ENCODE measurements around the gene CACNA2D2.

DNA sequence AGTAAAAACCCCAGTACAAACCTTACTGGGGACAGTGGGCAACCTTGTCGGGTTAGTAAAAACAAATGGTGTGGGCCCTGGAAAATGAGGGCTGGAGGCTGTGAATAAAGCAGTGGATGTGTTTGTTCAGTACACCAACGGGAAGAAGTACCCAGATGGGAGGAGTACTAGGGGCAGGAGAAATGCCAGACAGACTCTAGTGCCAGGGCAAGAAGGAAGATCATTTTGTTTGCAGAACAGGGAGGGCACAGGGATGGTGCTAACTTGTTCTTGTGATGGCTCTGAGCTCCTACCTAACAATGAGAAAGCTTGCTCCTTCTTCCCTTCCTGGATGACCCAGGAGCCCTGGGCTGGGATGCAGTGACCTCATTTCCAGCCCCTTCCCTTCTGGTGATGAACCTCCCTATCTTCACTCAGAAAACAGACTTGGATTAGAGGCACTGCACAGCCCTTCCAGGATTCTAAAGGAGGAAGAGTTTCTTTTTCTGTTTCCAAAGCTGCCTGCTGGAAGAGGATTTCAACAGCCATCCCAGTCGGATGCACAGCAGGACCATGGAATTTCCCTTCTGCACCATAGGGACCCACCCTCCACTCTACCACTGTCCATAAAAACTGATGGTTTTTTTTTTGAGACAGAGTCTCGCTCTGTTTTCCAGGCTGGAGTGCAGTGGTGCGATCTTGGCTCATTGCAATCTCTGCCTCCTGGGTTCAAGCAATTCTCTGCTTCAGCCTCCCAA, 168.9 kb downstream of the CACNA2D2 start:
- TF ChIP-seq, protein P1, sequence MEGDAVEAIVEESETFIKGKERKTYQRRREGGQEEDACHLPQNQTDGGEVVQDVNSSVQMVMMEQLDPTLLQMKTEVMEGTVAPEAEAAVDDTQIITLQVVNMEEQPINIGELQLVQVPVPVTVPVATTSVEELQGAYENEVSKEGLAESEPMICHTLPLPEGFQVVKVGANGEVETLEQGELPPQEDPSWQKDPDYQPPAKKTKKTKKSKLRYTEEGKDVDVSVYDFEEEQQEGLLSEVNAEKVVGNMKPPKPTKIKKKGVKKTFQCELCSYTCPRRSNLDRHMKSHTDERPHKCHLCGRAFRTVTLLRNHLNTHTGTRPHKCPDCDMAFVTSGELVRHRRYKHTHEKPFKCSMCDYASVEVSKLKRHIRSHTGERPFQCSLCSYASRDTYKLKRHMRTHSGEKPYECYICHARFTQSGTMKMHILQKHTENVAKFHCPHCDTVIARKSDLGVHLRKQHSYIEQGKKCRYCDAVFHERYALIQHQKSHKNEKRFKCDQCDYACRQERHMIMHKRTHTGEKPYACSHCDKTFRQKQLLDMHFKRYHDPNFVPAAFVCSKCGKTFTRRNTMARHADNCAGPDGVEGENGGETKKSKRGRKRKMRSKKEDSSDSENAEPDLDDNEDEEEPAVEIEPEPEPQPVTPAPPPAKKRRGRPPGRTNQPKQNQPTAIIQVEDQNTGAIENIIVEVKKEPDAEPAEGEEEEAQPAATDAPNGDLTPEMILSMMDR (conservative IDR thresholded peaks at IDR 0.05): no peak
- TF ChIP-seq ZFX (IDR thresholded peaks at IDR 0.05): no peak
